Loucy (cell line): ENCODE data around the gene UVSSA.
"Not testable (repeated sequence)": the region's sequence is repeated elsewhere in the genome, so short reads cannot be mapped to it uniquely, and the experiment has no call there.

Experiments
- H2AFZ ChIP-seq: fragments of 200-600 bp; sonication (generic); 2 replicates; pipeline ENCODE4 v1.6.0; 2016; ENCODE audit warnings: antibody characterized with exemption, mild to moderate bottlenecking, low read length, moderate library complexity
- H3F3A ChIP-seq: fragments of 200-600 bp; 2 replicates; pipeline ENCODE4 v1.6.0; 2016; ENCODE audit warnings: antibody characterized with exemption, low read depth, mild to moderate bottlenecking
- H3K27me3 ChIP-seq: fragments of 200-600 bp; sonication (generic); 2 replicates; pipeline ENCODE4 v1.6.1; 2014; ENCODE audit warnings: low read length, mild to moderate bottlenecking; ENCODE audit not compliant: insufficient read depth, poor library complexity, severe bottlenecking
- H3K36me3 ChIP-seq: fragments of 200-600 bp; sonication (generic); 2 replicates; pipeline ENCODE4 v1.6.1; 2016; ENCODE audit warnings: low read length; ENCODE audit not compliant: insufficient read depth
- H3K4me1 ChIP-seq: fragments of 200-600 bp; sonication (generic); 2 replicates; pipeline ENCODE4 v1.5.1; 2014; ENCODE audit warnings: low read length, mild to moderate bottlenecking; ENCODE audit not compliant: insufficient read depth, poor library complexity, severe bottlenecking
- H3K4me2 ChIP-seq: fragments of 200-600 bp; sonication (generic); 2 replicates; pipeline ENCODE4 v1.6.0; 2014; ENCODE audit warnings: antibody characterized with exemption, low read length, low read depth, mild to moderate bottlenecking; ENCODE audit not compliant: poor library complexity, severe bottlenecking
- H3K4me3 ChIP-seq: fragments of 200-600 bp; sonication (generic); 2 replicates; pipeline ENCODE4 v1.5.1; 2014; ENCODE audit warnings: low read length, mild to moderate bottlenecking, mixed read lengths; ENCODE audit not compliant: poor library complexity, severe bottlenecking
- H3K79me2 ChIP-seq: fragments of 200-600 bp; sonication (generic); 2 replicates; pipeline ENCODE4 v1.6.1; 2014; ENCODE audit warnings: low read length; ENCODE audit not compliant: insufficient read depth
- H3K9ac ChIP-seq: fragments of 200-600 bp; sonication (generic); 2 replicates; pipeline ENCODE4 v1.6.0; 2014; ENCODE audit warnings: mild to moderate bottlenecking, low read depth, low read length, moderate library complexity; ENCODE audit not compliant: poor library complexity, severe bottlenecking
- H3K9me2 ChIP-seq: fragments of 200-600 bp; sonication (generic); replicated peaks from 2 replicates; pipeline ENCODE4 v1.6.1; 2016; ENCODE audit warnings: low read depth, low read length, mixed read lengths
- H3K9me3 ChIP-seq: fragments of 200-600 bp; sonication (generic); 2 replicates; pipeline ENCODE4 v1.6.1; 2014; ENCODE audit warnings: mild to moderate bottlenecking, antibody characterized with exemption, low read length, low read depth; ENCODE audit not compliant: insufficient read depth
- H4K20me1 ChIP-seq: fragments of 200-600 bp; sonication (generic); 2 replicates; pipeline ENCODE4 v1.6.0; 2014; ENCODE audit warnings: antibody characterized with exemption, low read length, mild to moderate bottlenecking; ENCODE audit not compliant: insufficient read depth, poor library complexity, severe bottlenecking
- CTCF ChIP-seq: fragments of 200-600 bp; sonication (generic); conservative IDR thresholded peaks from 2 replicates; pipeline ENCODE4 v1.5.1; 2014; ENCODE audit warnings: mild to moderate bottlenecking, antibody characterized with exemption, low read length
- EZH2phosphoT487 ChIP-seq: fragments of 200-600 bp; IDR thresholded peaks from 2 replicates; pipeline ENCODE4 v1.6.1; 2018; ENCODE audit warnings: antibody characterized with exemption, mild to moderate bottlenecking, moderate library complexity, borderline replicate concordance

UVSSA gene

GRCh38 chr4:1393866-1394265, 46.9 kb downstream of the UVSSA start:
- no peaks in the 10 kb centered on the region for H4K20me1 ChIP-seq
- no peak overlapping the region for H2AFZ ChIP-seq
- H3K9ac ChIP-seq, result no peak overlapping the region
- H3K9me3 ChIP-seq, result peaks cover 15% of the 10 kb centered on the region; the same call in 1 of the 2 replicates
- H3K36me3 ChIP-seq, result no peaks in the 10 kb centered on the region
- H3K79me2 ChIP-seq, result no peaks in the 10 kb centered on the region
- no peaks in the 10 kb centered on the region for H3K9me2 ChIP-seq
- no peaks in the 10 kb centered on the region for H3F3A ChIP-seq
- no peaks in the 10 kb centered on the region for H3K27me3 ChIP-seq
- H3K4me3 ChIP-seq, result no peak overlapping the region
- TF ChIP-seq EZH2phosphoT487 (no peak), CTCF (no peak)
- no peaks in the 10 kb centered on the region for H3K4me1 ChIP-seq
- H3K4me2 ChIP-seq, result no peak overlapping the region

DNA sequence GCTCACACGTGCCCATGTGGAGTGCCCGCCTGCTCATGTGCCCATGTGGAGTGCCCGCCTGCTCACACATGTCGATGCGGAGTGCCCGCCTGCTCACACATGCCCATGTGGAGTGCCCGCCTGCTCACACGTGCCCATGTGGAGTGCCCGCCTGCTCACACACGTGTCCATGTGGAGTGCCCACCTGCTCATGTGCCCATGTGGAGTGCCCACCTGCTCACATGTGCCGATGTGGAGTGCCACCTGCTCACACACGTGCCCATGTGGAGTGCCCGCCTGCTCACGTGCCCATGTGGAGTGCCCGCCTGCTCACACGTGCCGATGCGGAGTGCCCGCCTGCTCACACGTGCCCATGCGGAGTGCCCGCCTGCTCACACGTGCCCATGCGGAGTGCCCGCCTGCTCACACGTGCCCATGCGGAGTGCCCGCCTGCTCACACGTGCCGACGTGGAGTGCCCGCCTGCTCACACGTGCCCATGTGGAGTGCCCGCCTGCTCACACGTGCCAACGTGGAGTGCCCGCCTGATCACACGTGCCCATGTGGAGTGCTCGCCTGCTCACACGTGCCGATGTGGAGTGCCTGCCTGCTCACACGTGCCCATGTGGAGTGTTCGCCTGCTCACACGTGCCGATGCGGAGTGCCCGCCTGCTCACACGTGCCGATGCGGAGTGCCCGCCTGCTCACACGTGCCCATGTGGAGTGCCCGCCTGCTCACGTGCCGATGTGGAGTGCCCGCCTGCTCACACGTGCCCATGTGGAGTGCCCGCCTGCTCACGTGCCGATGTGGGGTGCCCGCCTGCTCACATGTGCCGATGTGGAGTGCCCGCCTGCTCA, 47.8 kb downstream of the UVSSA start:
- not testable (repeated sequence) for H3F3A ChIP-seq, H3K36me3 ChIP-seq, H3K4me3 ChIP-seq, H3K9me2 ChIP-seq, H3K4me2 ChIP-seq, H4K20me1 ChIP-seq, H3K9ac ChIP-seq, H2AFZ ChIP-seq, H3K27me3 ChIP-seq, H3K4me1 ChIP-seq, H3K79me2 ChIP-seq
- H3K9me3 ChIP-seq, result peaks cover 16% of the 10 kb centered on the region; the same call in 1 of the 2 replicates

GRCh38 chr4:1395389-1395820, 48.4 kb downstream of the UVSSA start:
- not testable (repeated sequence) for H3K4me1 ChIP-seq, H3F3A ChIP-seq, H3K9me2 ChIP-seq, H3K36me3 ChIP-seq, H3K4me3 ChIP-seq, H3K9ac ChIP-seq, H3K4me2 ChIP-seq, H2AFZ ChIP-seq, H4K20me1 ChIP-seq, H3K79me2 ChIP-seq, H3K27me3 ChIP-seq
- H3K9me3 ChIP-seq, result peaks cover 16% of the 10 kb centered on the region; the same call in 1 of the 2 replicates

GRCh38 chr4:1395941-1396805, 49.2 kb downstream of the UVSSA start:
- Histone ChIP-seq H3K27me3 (no peaks in the 10 kb centered on the region), H3K4me3 (no peak overlapping the region), H3K9ac (no peak overlapping the region), H2AFZ (no peak overlapping the region), H3K36me3 (no peaks in the 10 kb centered on the region), H3F3A (no peaks in the 10 kb centered on the region), H3K9me3 (peaks cover 16% of the 10 kb centered on the region; the same call in 1 of the 2 replicates), H3K4me2 (no peak overlapping the region), H3K9me2 (no peaks in the 10 kb centered on the region), H3K79me2 (no peaks in the 10 kb centered on the region), H3K4me1 (no peaks in the 10 kb centered on the region), H4K20me1 (no peaks in the 10 kb centered on the region)
- TF ChIP-seq EZH2phosphoT487 (no peak), CTCF (no peak)
